K562 (cell line): ENCODE measurements around the gene PEX7. TPM values are rescaled to one million over a fixed set of nuclear protein-coding genes. Genes with fewer than 3 reads are reported as not detected.
A peak's percentile ranks its signal among the peaks of the same experiment; 100 is the strongest.

Source experiments
- CC2D1A ChIP-seq: fragments of 450-650 bp; IDR thresholded peaks from 2 replicates; pipeline ENCODE4 v1.6.1; 2017; ENCODE audit warnings: mild to moderate bottlenecking
- DACH1 ChIP-seq: fragments of 450-650 bp; IDR thresholded peaks from 2 replicates; pipeline ENCODE4 v1.6.1; 2018; ENCODE audit not compliant: partially characterized antibody
- DIDO1 ChIP-seq: fragments of 450-650 bp; IDR thresholded peaks from 2 replicates; pipeline ENCODE4 v1.6.1; 2016; ENCODE audit warnings: low read depth, missing biosample characterization, missing genetic modification characterization
- DNMT1 ChIP-seq: fragments of 450-650 bp; IDR thresholded peaks from 2 replicates; pipeline ENCODE4 v1.6.1; 2016; ENCODE audit warnings: antibody characterized with exemption, mild to moderate bottlenecking
- HDAC6 ChIP-seq: IDR thresholded peaks from 2 replicates; pipeline ENCODE4 v1.6.1; 2012; ENCODE audit warnings: low read depth, mild to moderate bottlenecking, control low read depth, inconsistent platforms, low read length, moderate library complexity
- ILF3 ChIP-seq: fragments of 450-650 bp; IDR thresholded peaks from 2 replicates; pipeline ENCODE4 v1.6.1; 2018; ENCODE audit warnings: antibody characterized with exemption, mild to moderate bottlenecking, moderate library complexity, borderline replicate concordance
- IRF2 ChIP-seq: sonication (generic); formaldehyde crosslinking; IDR thresholded peaks from 2 replicates; pipeline ENCODE4 v1.8.1; 2022; ENCODE audit warnings: mild to moderate bottlenecking, missing genetic modification reagents
- MBD2 ChIP-seq: sonication (generic); IDR thresholded peaks from 2 replicates; pipeline ENCODE4 v1.6.1; 2016; ENCODE audit warnings: low read depth, borderline replicate concordance
- MLLT1 ChIP-seq, 2 experiments: fragments of 450-650 bp; IDR thresholded peaks; 2 replicates each; pipeline ENCODE4 v1.6.1; 2016
- RFX5 ChIP-seq: IDR thresholded peaks from 2 replicates; pipeline ENCODE4 v1.6.1; 2011; ENCODE audit warnings: low read depth, mild to moderate bottlenecking, improper control_type of control experiment, low read length
- SRSF3 ChIP-seq: fragments of 200-400 bp; formaldehyde crosslinking; IDR thresholded peaks from 2 replicates; pipeline ENCODE4 v1.6.1; 2016; ENCODE audit warnings: mild to moderate bottlenecking, low read length, moderate library complexity; ENCODE audit not compliant: insufficient read depth
- polyA plus RNA-seq, 8 experiments: library from polyadenylated mRNA; depleted of rRNA in 4 of 8; stranded (reverse) in 5 of 8; unstranded in 3 of 8; fragments of >200 nt; fragmentation: Nextera tagmentation in 2 of 8; fragmentation: Illumina TruSeq in 1 of 8; extraction: Ambion mirVana in 2 of 8; extraction: Trizol in 1 of 8; gene quantifications; 2 replicates each; pipeline versions ENCODE4 v1.2.1 to v1.2.3, GENCODE V29; 2011 to 2014; ENCODE audit warnings: inconsistent platforms in 1 of 8, missing spikeins in 1 of 8
- total RNA-seq, 7 experiments: library from RNA; depleted of rRNA in 6 of 7; stranded (reverse); fragments of >200 nt in 6 of 7; fragmentation: Illumina TruSeq in 2 of 7; extraction: Trizol in 2 of 7; gene quantifications; 2 replicates each; pipeline versions ENCODE4 v1.2.1 to v1.2.3, GENCODE V29; 2011 to 2021; ENCODE audit warnings: low replicate concordance in 1 of 7
- TF ChIP-seq, protein P1 (sequence below): fragments of 450-650 bp; IDR thresholded peaks from 2 replicates; pipeline ENCODE4 v1.7.1; 2018; ENCODE audit warnings: mild to moderate bottlenecking, low read depth; ENCODE audit not compliant: partially characterized antibody

Gene PEX7
- total and polyA plus RNA-seq, 9 of the 15 experiments (the other 6 are each of a cell fraction or from before 2014, with no cell fraction given), result 1.6 to 12.9 (median 9.1) TPM

DNA sequence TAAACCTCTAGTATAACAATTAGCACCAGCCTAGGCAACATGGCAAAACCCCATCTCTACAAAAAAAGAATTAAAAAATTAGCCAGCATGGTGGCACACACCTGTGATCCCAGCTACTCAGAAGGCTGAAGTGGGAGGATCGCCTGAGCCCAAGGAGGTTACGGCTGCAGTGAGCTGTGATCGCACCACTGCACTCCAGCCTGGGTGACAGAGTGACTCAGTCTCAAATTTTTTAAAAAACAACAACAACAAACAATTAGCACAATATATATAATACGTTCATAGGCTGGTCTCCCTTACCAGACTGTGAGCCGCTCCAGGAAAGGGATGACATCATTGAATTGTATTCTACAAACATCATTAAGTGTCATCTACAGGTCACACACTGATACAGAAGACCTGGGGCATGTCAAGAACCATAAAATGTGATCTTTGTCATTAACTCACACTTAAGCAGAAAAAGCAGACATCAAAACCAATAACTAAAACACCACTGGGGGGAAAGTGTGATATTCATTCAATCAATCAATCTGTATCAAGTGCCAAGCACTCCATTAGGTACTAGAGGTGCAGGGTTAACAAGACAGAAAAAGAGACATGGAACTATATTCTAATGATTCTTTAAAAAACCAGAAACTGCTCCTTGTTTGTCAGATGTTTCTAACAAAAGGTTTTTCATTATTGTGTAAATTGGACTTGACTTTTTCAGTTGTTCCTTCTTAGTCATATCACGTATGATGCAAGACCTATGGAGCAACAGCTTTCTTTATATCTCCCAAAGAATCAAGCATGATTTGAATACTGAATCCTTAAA lies 48.0 kb upstream of the PEX7 start (continued):
- TF ChIP-seq CC2D1A (no peak), DIDO1 (tag) (no peak), RFX5 (no peak), ILF3 (no peak), SRSF3 (no peak), HDAC6 (no peak), MBD2 (no peak), MLLT1 (IDR thresholded peaks at IDR 0.05) (peak in 1 of 2 experiments; percentile 51; a peak in 1 of 4 replicates), DNMT1 (no peak), DACH1 (no peak), IRF2 (CRISPR knock-in tag) (no peak)
- TF ChIP-seq, protein P1, sequence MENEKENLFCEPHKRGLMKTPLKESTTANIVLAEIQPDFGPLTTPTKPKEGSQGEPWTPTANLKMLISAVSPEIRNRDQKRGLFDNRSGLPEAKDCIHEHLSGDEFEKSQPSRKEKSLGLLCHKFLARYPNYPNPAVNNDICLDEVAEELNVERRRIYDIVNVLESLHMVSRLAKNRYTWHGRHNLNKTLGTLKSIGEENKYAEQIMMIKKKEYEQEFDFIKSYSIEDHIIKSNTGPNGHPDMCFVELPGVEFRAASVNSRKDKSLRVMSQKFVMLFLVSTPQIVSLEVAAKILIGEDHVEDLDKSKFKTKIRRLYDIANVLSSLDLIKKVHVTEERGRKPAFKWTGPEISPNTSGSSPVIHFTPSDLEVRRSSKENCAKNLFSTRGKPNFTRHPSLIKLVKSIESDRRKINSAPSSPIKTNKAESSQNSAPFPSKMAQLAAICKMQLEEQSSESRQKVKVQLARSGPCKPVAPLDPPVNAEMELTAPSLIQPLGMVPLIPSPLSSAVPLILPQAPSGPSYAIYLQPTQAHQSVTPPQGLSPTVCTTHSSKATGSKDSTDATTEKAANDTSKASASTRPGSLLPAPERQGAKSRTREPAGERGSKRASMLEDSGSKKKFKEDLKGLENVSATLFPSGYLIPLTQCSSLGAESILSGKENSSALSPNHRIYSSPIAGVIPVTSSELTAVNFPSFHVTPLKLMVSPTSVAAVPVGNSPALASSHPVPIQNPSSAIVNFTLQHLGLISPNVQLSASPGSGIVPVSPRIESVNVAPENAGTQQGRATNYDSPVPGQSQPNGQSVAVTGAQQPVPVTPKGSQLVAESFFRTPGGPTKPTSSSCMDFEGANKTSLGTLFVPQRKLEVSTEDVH, result no peak
